K562 (cell line): ENCODE data around the gene ZMIZ1. TPM values are rescaled to one million over a fixed set of nuclear protein-coding genes. Genes with fewer than 3 reads are reported as not detected.

ENCODE experiments used
- ATAC-seq: fragments of 200-7000 bp; cut with Tn5 transposase; 3 replicates; pipeline ENCODE4 v1.9.1; 2020; ENCODE audit warnings: moderate library complexity
- BruUV-seq: library from RNA; stranded (reverse); fragments of 400-500 nt; replicated peaks from 2 replicates; lab custom pipeline; 2021; lab: Mats Ljungman, UMichigan
- CTCF ChIA-PET: fragments of 300-600 bp; formaldehyde crosslinking; extraction: SDS; loops from one replicate; lab custom pipeline; 2021; ENCODE audit warnings: low intra/inter-chr PET ratio; lab: Yijun Ruan, JAX
- POLR2A ChIA-PET: fragments of 300-600, 350-650 bp; sonication (Branson Sonifier 250); formaldehyde crosslinking; extraction: SDS; loops from one replicate; lab custom pipeline; 2021; ENCODE audit warnings: antibody characterized with exemption, inconsistent platforms; lab: Yijun Ruan, JAX
- DNase-seq, 4 experiments: peaks; one replicate each; pipeline versions ENCODE4 v3.0.0 to v3.0.0-alpha.2; 2011 to 2018; ENCODE audit warnings: low spot score in 3 of 4, mixed read lengths in 3 of 4; ENCODE audit errors: extremely low read depth in 1 of 4
- FAIRE-seq: peaks from 2 replicates; lab custom pipeline; 2011; peaks lifted over from hg19 to GRCh38; lab: Jason Lieb, UNC
- H2AFZ ChIP-seq: 2 replicates; pipeline ENCODE4 v1.6.0; 2011; ENCODE audit warnings: low read depth, low read length, control low read depth, inconsistent platforms
- H3K27ac ChIP-seq: fragments of 200-600 bp; 3 replicates; pipeline ENCODE4 v1.8.0; 2011; ENCODE audit warnings: low read depth, mild to moderate bottlenecking, control low read depth, inconsistent platforms, low read length, moderate library complexity, mixed read lengths; ENCODE audit errors: extremely low read depth
- H3K27me3 ChIP-seq, 2 experiments: fragments of 300-600 bp in 1 of 2; 2 replicates in 1 of 2; 3 replicates in 1 of 2; pipeline versions ENCODE4 v1.6.0 to v1.8.0; 2011; ENCODE audit warnings: inconsistent platforms in 2 of 2, low read length in 2 of 2, mild to moderate bottlenecking in 1 of 2, mixed read lengths in 1 of 2, moderate library complexity in 1 of 2; ENCODE audit not compliant: control insufficient read depth in 2 of 2, insufficient read depth in 2 of 2
- H3K36me3 ChIP-seq: fragments of 300-600 bp; 3 replicates; pipeline ENCODE4 v1.8.0; 2011; ENCODE audit warnings: mild to moderate bottlenecking, low read length, inconsistent platforms; ENCODE audit not compliant: control insufficient read depth, insufficient read depth
- H3K4me1 ChIP-seq, 2 experiments: fragments of 200-600 bp in 1 of 2; replicated peaks in 1 of 2; 2 replicates in 1 of 2; 3 replicates in 1 of 2; pipeline versions ENCODE4 v1.5.1 to v1.8.0; 2011; ENCODE audit warnings: inconsistent platforms in 2 of 2, low read length in 2 of 2, mild to moderate bottlenecking in 1 of 2, mixed read lengths in 1 of 2, moderate library complexity in 1 of 2; ENCODE audit not compliant: control insufficient read depth in 2 of 2, insufficient read depth in 2 of 2
- H3K4me2 ChIP-seq: 2 replicates; pipeline ENCODE4 v1.6.1; 2011; ENCODE audit warnings: low read length, control low read depth, inconsistent platforms, mixed read lengths; ENCODE audit not compliant: insufficient read depth
- H3K4me3 ChIP-seq: fragments of 200-600 bp; sonication (generic), shearing (Covaris generic); 2 replicates; pipeline ENCODE4 v1.5.1; 2016; ENCODE audit warnings: control low read depth, inconsistent platforms
- H3K79me2 ChIP-seq: fragments of 200-600 bp; 3 replicates; pipeline ENCODE4 v1.8.0; 2011; ENCODE audit warnings: low read length, inconsistent platforms; ENCODE audit not compliant: control insufficient read depth, insufficient read depth
- H3K9ac ChIP-seq, 2 experiments: 2 replicates each; pipeline versions ENCODE4 v1.6.0 to v1.6.1; 2011; ENCODE audit warnings: low read depth in 2 of 2, low read length in 2 of 2, control low read depth in 1 of 2, inconsistent platforms in 1 of 2, mild to moderate bottlenecking in 1 of 2, mixed read lengths in 1 of 2; ENCODE audit not compliant: insufficient read depth in 1 of 2
- H3K9me1 ChIP-seq: one replicate; pipeline ENCODE4 v1.6.0; 2011; ENCODE audit warnings: inconsistent platforms, mild to moderate bottlenecking, low read length, moderate library complexity; ENCODE audit not compliant: control insufficient read depth, insufficient read depth
- H3K9me3 ChIP-seq: replicated peaks from 2 replicates; pipeline ENCODE4 v1.5.1; 2011; ENCODE audit warnings: low read depth, low read length, inconsistent platforms; ENCODE audit not compliant: control insufficient read depth, insufficient read depth
- H4K20me1 ChIP-seq: replicated peaks from 2 replicates; pipeline ENCODE4 v1.6.1; 2011; ENCODE audit warnings: low read length, inconsistent platforms, mixed read lengths; ENCODE audit not compliant: control insufficient read depth, insufficient read depth
- BHLHE40 ChIP-seq: IDR thresholded peaks from 2 replicates; pipeline ENCODE4 v1.6.1; 2011; ENCODE audit warnings: low read length, improper control_type of control experiment
- CBFA2T2 ChIP-seq: fragments of 450-650 bp; conservative IDR thresholded peaks from 2 replicates; pipeline ENCODE4 v1.6.1; 2017; ENCODE audit warnings: mild to moderate bottlenecking
- CBX5 ChIP-seq: IDR thresholded peaks from 2 replicates; pipeline ENCODE4 v1.6.1; 2014; ENCODE audit warnings: low read depth, borderline replicate concordance
- CSDE1 ChIP-seq, 2 experiments: fragments of 450-650 bp; IDR thresholded peaks; 2 replicates each; pipeline ENCODE4 v1.6.1; 2016; ENCODE audit warnings: mild to moderate bottlenecking in 1 of 2
- FOSL1 ChIP-seq: fragments of 200-800 bp; sonication (Bioruptor generic); conservative IDR thresholded peaks from 2 replicates; pipeline ENCODE4 v1.6.1; 2016; ENCODE audit warnings: missing genetic modification characterization, missing compliant biosample characterization
- RFX1 ChIP-seq: fragments of 450-650 bp; IDR thresholded peaks from 2 replicates; pipeline ENCODE4 v1.6.1; 2016; ENCODE audit warnings: mild to moderate bottlenecking, moderate library complexity
- SIX5 ChIP-seq, 2 experiments: IDR thresholded peaks; 2 replicates each; pipeline ENCODE4 v1.6.1; 2011; ENCODE audit warnings: low read length in 2 of 2, borderline replicate concordance in 1 of 2, low read depth in 1 of 2, mild to moderate bottlenecking in 1 of 2, moderate library complexity in 1 of 2; ENCODE audit not compliant: insufficient read depth in 1 of 2
- SMARCA4 ChIP-seq: fragments of 450-650 bp; IDR thresholded peaks from 2 replicates; pipeline ENCODE4 v1.6.1; 2016
- ZBTB7A ChIP-seq: IDR thresholded peaks from 2 replicates; pipeline ENCODE4 v1.6.1; 2011; ENCODE audit warnings: low read depth, mild to moderate bottlenecking, low read length, moderate library complexity, borderline replicate concordance; ENCODE audit not compliant: control insufficient read depth
- ZNF507 ChIP-seq: conservative IDR thresholded peaks from 2 replicates; pipeline ENCODE4 v1.6.1; 2017; ENCODE audit warnings: missing genetic modification characterization, missing compliant biosample characterization
- ZNF561 ChIP-seq: fragments of 450-650 bp; formaldehyde crosslinking; conservative IDR thresholded peaks from 2 replicates; pipeline ENCODE4 v1.4.0; 2020; ENCODE audit warnings: mild to moderate bottlenecking, moderate library complexity
- WGBS: fragments of 100-300 bp; shearing (Covaris generic); methylation state at CpG from one replicate; pipeline ENCODE4 v1.1.6; 2016; ENCODE audit warnings: low coverage, mixed read lengths; ENCODE audit not compliant: insufficient coverage; ENCODE audit errors: missing lambda C conversion rate; 5-methylcytosine and 5-hydroxymethylcytosine counted together
- in situ Hi-C: fragments of 300-500 bp; cut with MboI; formaldehyde crosslinking; loops from 4 replicates; pipeline ENCODE4 v1.15.0; 2018; ENCODE audit warnings: inconsistent platforms, mixed read lengths
- intact Hi-C: fragments of 100-400 bp; cut with micrococcal nuclease; formaldehyde crosslinking; loops from 2 replicates; pipeline ENCODE4 v1.14.2; 2022
- polyA plus RNA-seq, 8 experiments: library from polyadenylated mRNA; depleted of rRNA in 4 of 8; stranded (reverse) in 5 of 8; unstranded in 3 of 8; fragments of >200 nt; fragmentation: Nextera tagmentation in 2 of 8; fragmentation: Illumina TruSeq in 1 of 8; extraction: Ambion mirVana in 2 of 8; extraction: Trizol in 1 of 8; gene quantifications; 2 replicates each; pipeline versions ENCODE4 v1.2.1 to v1.2.3, GENCODE V29; 2011 to 2014; ENCODE audit warnings: inconsistent platforms in 1 of 8, missing spikeins in 1 of 8
- total RNA-seq, 7 experiments: library from RNA; depleted of rRNA in 6 of 7; stranded (reverse); fragments of >200 nt in 6 of 7; fragmentation: Illumina TruSeq in 2 of 7; extraction: Trizol in 2 of 7; gene quantifications; 2 replicates each; pipeline versions ENCODE4 v1.2.1 to v1.2.3, GENCODE V29; 2011 to 2021; ENCODE audit warnings: low replicate concordance in 1 of 7

Gene ZMIZ1
- total and polyA plus RNA-seq, 9 of the 15 experiments (the other 6 are each of a cell fraction or from before 2014, with no cell fraction given) = 1.0 to 37.3 (median 4.3) TPM

- no peak overlapping the region for H2AFZ ChIP-seq
- H3K9me3 ChIP-seq = no peaks in the 10 kb centered on the region
- ATAC-seq (no peak), FAIRE-seq (no peak), DNase-seq (no peak)
- in situ Hi-C loops (no loop called here), intact Hi-C loops (no loop called here)
- H3K9ac ChIP-seq = no peak overlapping the region
- H3K9me1 ChIP-seq = no peaks in the 10 kb centered on the region
- no peak overlapping the region for H3K27ac ChIP-seq
- no peak overlapping the region for H3K4me3 ChIP-seq
- H3K4me2 ChIP-seq = no peak overlapping the region
- ChIA-PET CTCF (no interaction called here), POLR2A (interaction anchor here (1.0 kb wide), 1 partner anchor 13 kb away, joined by 5 read pairs; no protein-coding TSS in a partner anchor)
- WGBS = 49% methylated on average over 5 of the region's 5 CpGs
- no TSS peak for BruUV-seq
- no peaks in the 10 kb centered on the region for H3K79me2 ChIP-seq
- H3K36me3 ChIP-seq = no peaks in the 10 kb centered on the region
- no peak for TF ChIP-seq ZNF507
- no peak for TF ChIP-seq CBFA2T2
- TF ChIP-seq CBX5 = no peak
- no peak for TF ChIP-seq BHLHE40
- TF ChIP-seq ZBTB7A = no peak
- TF ChIP-seq FOSL1 (tag) = no peak
- no peak for TF ChIP-seq RFX1
- no peak for TF ChIP-seq ZNF561
- no peak for TF ChIP-seq SIX5 (IDR thresholded peaks at IDR 0.05; ENCODE audit: borderline replicate concordance in 1 of 2, insufficient read depth in 1 of 2, low read depth in 1 of 2, low read length in 2 of 2)
- no peak for TF ChIP-seq SMARCA4
- TF ChIP-seq CSDE1 (IDR thresholded peaks at IDR 0.05) = no peak
- peaks cover 21% of the 10 kb centered on the region; the same call in 1 of the 2 replicates for H4K20me1 ChIP-seq
- no peaks in the 10 kb centered on the region for H3K27me3 ChIP-seq
- H3K4me1 ChIP-seq = peaks cover 0 to 6% of the 10 kb centered on the region in 2 experiments; a peak in 1 of 5 replicates
Measured at GRCh38 chr10:79252450-79252849, 183.7 kb downstream of the ZMIZ1 start.
